Neural crest cell (in vitro differentiated cells): ENCODE data around the gene MYRFL. TPM values are rescaled to one million over a fixed set of nuclear protein-coding genes. Genes with fewer than 3 reads are reported as not detected.

ENCODE experiments used
- DNase-seq: peaks from one replicate; pipeline ENCODE4 v3.0.0; 2021; ENCODE audit warnings: low read depth, mixed read lengths, low spot score
- H3K27ac Mint-ChIP-seq: one replicate; pipeline ENCODE4 v1.8.0; 2021; ENCODE audit warnings: mild to moderate bottlenecking, mixed read lengths; ENCODE audit not compliant: unreplicated experiment
- H3K27me3 Mint-ChIP-seq: 2 replicates; pipeline ENCODE4 v1.8.0; 2021; ENCODE audit warnings: low read depth, mild to moderate bottlenecking, mixed read lengths
- H3K36me3 Mint-ChIP-seq: 2 replicates; pipeline ENCODE4 v1.8.0; 2021; ENCODE audit warnings: low read depth, mild to moderate bottlenecking, mixed read lengths
- H3K4me1 Mint-ChIP-seq: 2 replicates; pipeline ENCODE4 v1.8.0; 2021; ENCODE audit warnings: mixed read lengths
- H3K4me3 Mint-ChIP-seq: one replicate; pipeline ENCODE4 v1.8.0; 2021; ENCODE audit warnings: mild to moderate bottlenecking, mixed read lengths
- H3K9me3 Mint-ChIP-seq: 2 replicates; pipeline ENCODE4 v1.8.0; 2021; ENCODE audit warnings: mixed read lengths
- total RNA-seq: library from RNA; stranded (reverse); gene quantifications from 2 replicates; pipeline ENCODE4 v1.2.1, GENCODE V29; 2021
- TF ChIP-seq, protein P1 (sequence below): fragments of 200-600 bp; sonication (generic); conservative IDR thresholded peaks from 2 replicates; pipeline ENCODE4 v1.5.0; 2021; ENCODE audit warnings: antibody characterized with exemption, mild to moderate bottlenecking

The MYRFL gene
- total RNA-seq, 1 donor from 2014 or later: 0.42 TPM

- Mint-ChIP-seq H3K4me1 (no peaks in the 10 kb centered on the region), H3K9me3 (peaks cover 12% of the 10 kb centered on the region), H3K4me3 (no peak overlapping the region), H3K27me3 (no peaks in the 10 kb centered on the region), H3K36me3 (peaks cover 43% of the 10 kb centered on the region), H3K27ac (no peak overlapping the region)
- DNase-seq: no peak
- TF ChIP-seq, protein P1, sequence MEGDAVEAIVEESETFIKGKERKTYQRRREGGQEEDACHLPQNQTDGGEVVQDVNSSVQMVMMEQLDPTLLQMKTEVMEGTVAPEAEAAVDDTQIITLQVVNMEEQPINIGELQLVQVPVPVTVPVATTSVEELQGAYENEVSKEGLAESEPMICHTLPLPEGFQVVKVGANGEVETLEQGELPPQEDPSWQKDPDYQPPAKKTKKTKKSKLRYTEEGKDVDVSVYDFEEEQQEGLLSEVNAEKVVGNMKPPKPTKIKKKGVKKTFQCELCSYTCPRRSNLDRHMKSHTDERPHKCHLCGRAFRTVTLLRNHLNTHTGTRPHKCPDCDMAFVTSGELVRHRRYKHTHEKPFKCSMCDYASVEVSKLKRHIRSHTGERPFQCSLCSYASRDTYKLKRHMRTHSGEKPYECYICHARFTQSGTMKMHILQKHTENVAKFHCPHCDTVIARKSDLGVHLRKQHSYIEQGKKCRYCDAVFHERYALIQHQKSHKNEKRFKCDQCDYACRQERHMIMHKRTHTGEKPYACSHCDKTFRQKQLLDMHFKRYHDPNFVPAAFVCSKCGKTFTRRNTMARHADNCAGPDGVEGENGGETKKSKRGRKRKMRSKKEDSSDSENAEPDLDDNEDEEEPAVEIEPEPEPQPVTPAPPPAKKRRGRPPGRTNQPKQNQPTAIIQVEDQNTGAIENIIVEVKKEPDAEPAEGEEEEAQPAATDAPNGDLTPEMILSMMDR: no peak
Observed at GRCh38 chr12:69810870-69811498, 14.0 kb upstream of the MYRFL start.

DNA sequence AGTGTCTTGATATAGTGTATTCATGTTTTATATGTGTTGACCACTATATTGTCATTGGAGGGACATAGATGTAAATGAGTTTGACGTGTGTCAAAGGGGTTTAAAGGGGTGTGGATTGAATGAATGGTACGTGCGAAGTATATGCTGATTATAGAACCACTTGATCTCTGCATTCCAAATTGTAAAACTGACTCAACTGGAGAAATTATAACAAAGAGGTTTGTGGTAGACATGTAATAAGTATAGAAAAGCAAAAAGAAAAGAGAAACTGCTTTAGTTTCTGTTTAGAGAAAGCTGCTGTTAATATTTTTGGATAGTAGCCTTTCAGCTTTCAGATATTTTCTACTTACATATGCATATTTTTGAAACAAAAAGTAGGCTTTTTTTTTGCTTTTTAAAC is 8.9 kb upstream of the MYRFL start:
- H3K27me3 Mint-ChIP-seq: no peaks in the 10 kb centered on the region
- H3K27ac Mint-ChIP-seq: no peak overlapping the region
- no peak for DNase-seq
- no peak overlapping the region for H3K4me3 Mint-ChIP-seq
- no peaks in the 10 kb centered on the region for H3K4me1 Mint-ChIP-seq
- peaks cover 1% of the 10 kb centered on the region for H3K9me3 Mint-ChIP-seq
- peaks cover 10% of the 10 kb centered on the region for H3K36me3 Mint-ChIP-seq
- TF ChIP-seq, protein P1: no peak

DNA sequence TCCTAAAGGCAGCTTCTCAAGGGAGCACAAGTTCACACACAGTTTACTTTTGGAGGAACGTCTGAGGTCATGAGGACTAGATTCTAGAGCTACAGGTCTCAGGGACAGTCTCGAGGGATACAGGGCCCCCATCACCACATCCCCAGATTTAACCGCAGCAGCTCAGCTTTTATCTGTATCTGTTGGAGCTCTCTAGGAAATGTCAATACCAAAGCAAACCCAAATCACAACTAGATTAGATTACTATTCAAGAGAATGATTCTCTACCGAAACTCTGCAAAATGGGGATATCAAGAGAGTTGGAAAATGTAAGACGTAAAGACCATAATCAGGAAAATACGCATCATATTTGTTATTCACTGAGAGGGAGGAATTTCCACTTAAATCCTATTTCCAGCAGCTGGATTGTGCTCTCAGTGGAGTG is 4.0 kb upstream of the MYRFL start:
- no peaks in the 10 kb centered on the region for H3K9me3 Mint-ChIP-seq
- no peaks in the 10 kb centered on the region for H3K27me3 Mint-ChIP-seq
- no peaks in the 10 kb centered on the region for H3K36me3 Mint-ChIP-seq
- no peak overlapping the region for H3K4me3 Mint-ChIP-seq
- no peaks in the 10 kb centered on the region for H3K4me1 Mint-ChIP-seq
- TF ChIP-seq, protein P1: no peak
- no peak overlapping the region for H3K27ac Mint-ChIP-seq
- DNase-seq: no peak

DNA sequence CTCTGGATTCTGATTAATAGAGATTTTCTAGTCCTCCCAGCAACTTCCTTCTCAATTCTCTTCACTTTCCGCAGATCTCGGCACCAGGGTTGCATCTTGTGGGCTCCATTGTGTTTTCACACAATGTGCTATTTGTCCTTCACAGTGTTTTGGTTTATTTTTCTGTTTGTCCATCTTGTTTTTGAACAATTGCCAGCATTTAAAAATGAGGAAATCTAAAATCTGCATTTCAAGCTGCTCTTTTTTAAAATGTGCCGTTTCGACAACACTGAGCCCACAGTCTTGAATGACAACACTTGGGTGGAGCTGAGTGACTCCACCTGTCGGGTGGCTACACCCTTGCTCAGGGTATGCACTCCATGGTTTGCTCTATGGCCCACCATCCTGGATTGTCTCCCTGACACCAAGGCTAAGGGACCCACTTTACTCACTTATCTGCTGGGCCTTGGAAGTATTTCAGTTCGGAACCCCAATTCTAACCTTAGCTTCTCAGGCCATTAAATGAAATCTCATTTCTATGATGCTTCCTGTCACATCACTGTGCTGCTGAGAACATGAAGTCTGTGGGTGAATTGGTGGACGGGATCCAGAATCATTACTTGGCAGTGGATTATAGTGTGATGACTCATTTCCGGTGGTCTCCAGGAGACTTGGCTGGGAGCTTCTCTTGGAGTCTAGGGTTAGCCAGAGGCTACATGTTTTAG is 3.4 kb upstream of the MYRFL start:
- H3K4me1 Mint-ChIP-seq: no peaks in the 10 kb centered on the region
- no peak overlapping the region for H3K4me3 Mint-ChIP-seq
- H3K9me3 Mint-ChIP-seq: no peaks in the 10 kb centered on the region
- H3K27me3 Mint-ChIP-seq: no peaks in the 10 kb centered on the region
- no peak overlapping the region for H3K27ac Mint-ChIP-seq
- TF ChIP-seq, protein P1: no peak
- no peaks in the 10 kb centered on the region for H3K36me3 Mint-ChIP-seq
- no peak for DNase-seq

GRCh38 chr12:69822201-69822860 is 2.7 kb upstream of the MYRFL start:
- H3K9me3 Mint-ChIP-seq: no peaks in the 10 kb centered on the region
- H3K27me3 Mint-ChIP-seq: no peaks in the 10 kb centered on the region
- no peak for DNase-seq
- H3K27ac Mint-ChIP-seq: no peak overlapping the region
- H3K4me1 Mint-ChIP-seq: no peaks in the 10 kb centered on the region
- H3K36me3 Mint-ChIP-seq: no peaks in the 10 kb centered on the region
- TF ChIP-seq, protein P1: no peak
- no peak overlapping the region for H3K4me3 Mint-ChIP-seq
